DND-41 (cell line): ENCODE results near the gene TBXAS1.
"Not testable (repeated sequence)": the region's sequence is repeated elsewhere in the genome, so short reads cannot be mapped to it uniquely, and the experiment has no call there.

Source experiments
- ATAC-seq: fragments of 200-7000 bp; cut with Tn5 transposase; 3 replicates; pipeline ENCODE4 v1.9.1; 2021; ENCODE audit warnings: low read depth; ENCODE audit not compliant: insufficient read depth
- DNase-seq: peaks from one replicate; pipeline ENCODE4 v3.0.0-alpha.2; 2020
- H2AFZ ChIP-seq: 2 replicates; pipeline ENCODE4 v1.6.0; 2012; ENCODE audit warnings: low read depth, low read length
- H3K27ac ChIP-seq: 2 replicates; pipeline ENCODE4 v1.5.1; 2012; ENCODE audit warnings: low read length, inconsistent platforms
- H3K27me3 ChIP-seq: fragments of 200-600 bp; sonication (generic); 2 replicates; pipeline ENCODE4 v1.6.0; 2012; ENCODE audit warnings: low read length, mild to moderate bottlenecking, inconsistent platforms; ENCODE audit not compliant: insufficient read depth, poor library complexity
- H3K36me3 ChIP-seq: 2 replicates; pipeline ENCODE4 v1.5.1; 2012; ENCODE audit warnings: low read length, inconsistent platforms; ENCODE audit not compliant: insufficient read depth
- H3K4me1 ChIP-seq: 2 replicates; pipeline ENCODE4 v1.5.1; 2012; ENCODE audit warnings: mild to moderate bottlenecking, low read length; ENCODE audit not compliant: insufficient read depth
- H3K4me2 ChIP-seq: 2 replicates; pipeline ENCODE4 v1.6.0; 2012; ENCODE audit warnings: mild to moderate bottlenecking, moderate library complexity, low read length, inconsistent platforms; ENCODE audit not compliant: insufficient read depth
- H3K4me3 ChIP-seq, 2 experiments: fragments of 200-600 bp in 1 of 2; shearing (Covaris generic) in 1 of 2; 2 replicates each; pipeline ENCODE4 v1.5.1; 2012 to 2016; ENCODE audit warnings: inconsistent platforms in 2 of 2, low read length in 2 of 2, mild to moderate bottlenecking in 2 of 2, low read depth in 1 of 2, moderate library complexity in 1 of 2
- H3K79me2 ChIP-seq: 2 replicates; pipeline ENCODE4 v1.6.0; 2012; ENCODE audit warnings: low read length, inconsistent platforms; ENCODE audit not compliant: insufficient read depth
- H3K9ac ChIP-seq: 2 replicates; pipeline ENCODE4 v1.6.0; 2012; ENCODE audit warnings: low read depth, mild to moderate bottlenecking, inconsistent platforms, low read length, moderate library complexity
- H3K9me3 ChIP-seq: 2 replicates; pipeline ENCODE4 v1.5.1; 2012; ENCODE audit warnings: low read length, moderate library complexity, mild to moderate bottlenecking, inconsistent platforms; ENCODE audit not compliant: insufficient read depth, severe bottlenecking
- H4K20me1 ChIP-seq: 2 replicates; pipeline ENCODE4 v1.6.0; 2012; ENCODE audit warnings: low read length; ENCODE audit not compliant: insufficient read depth
- EZH2 ChIP-seq: IDR thresholded peaks from 3 replicates; pipeline ENCODE4 v1.6.1; 2012; ENCODE audit warnings: borderline replicate concordance, low read depth, mild to moderate bottlenecking, moderate library complexity, low read length, inconsistent platforms; ENCODE audit not compliant: severe bottlenecking
- TF ChIP-seq, protein P1 (sequence below): IDR thresholded peaks from 2 replicates; pipeline ENCODE4 v1.5.1; 2012; ENCODE audit warnings: borderline replicate concordance, low read length, moderate library complexity, mild to moderate bottlenecking; ENCODE audit not compliant: poor library complexity, severe bottlenecking; ENCODE audit errors: extremely low read depth

TBXAS1 gene

DNA sequence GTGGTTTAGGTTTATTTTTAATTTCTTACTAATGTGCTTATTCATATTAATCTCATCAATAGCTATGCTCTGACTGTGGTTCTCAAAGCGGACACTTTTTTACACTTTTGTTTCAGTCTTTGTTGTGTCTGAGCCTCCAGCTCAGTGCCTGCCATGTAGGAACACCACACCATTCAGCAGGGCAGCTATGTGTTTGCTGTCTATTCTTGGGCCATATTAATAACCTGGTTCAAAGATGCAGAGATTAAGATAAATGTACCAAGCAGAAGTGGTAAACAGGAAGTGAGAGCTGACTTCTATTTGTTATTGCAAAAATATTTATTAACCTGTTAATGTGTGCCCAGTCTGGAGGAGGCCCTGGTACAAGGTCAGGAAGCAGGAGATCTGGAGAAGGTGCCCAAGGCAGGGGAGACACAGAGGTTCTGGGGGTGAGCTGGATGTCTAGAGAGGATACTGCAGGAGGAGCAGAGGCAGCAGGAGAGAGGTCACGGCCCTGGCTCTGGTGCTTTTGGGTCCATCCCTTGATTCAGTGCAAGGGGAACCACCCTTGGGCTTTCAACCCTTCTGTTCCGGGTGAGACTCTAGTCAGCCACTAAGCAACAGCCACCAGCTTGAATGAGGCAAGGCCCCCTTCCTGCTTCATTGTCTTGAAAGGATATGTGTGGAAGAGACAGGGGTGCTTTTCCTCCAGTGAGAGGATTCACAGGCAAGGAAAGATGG lies 1.9 kb downstream of the TBXAS1 start:
- no peak for ATAC-seq
- Histone ChIP-seq H3K79me2 (no peaks in the 10 kb centered on the region), H3K4me3 (no peak overlapping the region), H2AFZ (no peak overlapping the region), H3K4me1 (peaks cover 7% of the 10 kb centered on the region), H3K27ac (no peak overlapping the region), H3K36me3 (no peaks in the 10 kb centered on the region), H3K9ac (no peak overlapping the region), H3K9me3 (no peaks in the 10 kb centered on the region), H4K20me1 (no peaks in the 10 kb centered on the region), H3K27me3 (peaks cover 4% of the 10 kb centered on the region), H3K4me2 (no peak overlapping the region)
- no peak for DNase-seq
- no peak for TF ChIP-seq EZH2
- TF ChIP-seq, protein P1, sequence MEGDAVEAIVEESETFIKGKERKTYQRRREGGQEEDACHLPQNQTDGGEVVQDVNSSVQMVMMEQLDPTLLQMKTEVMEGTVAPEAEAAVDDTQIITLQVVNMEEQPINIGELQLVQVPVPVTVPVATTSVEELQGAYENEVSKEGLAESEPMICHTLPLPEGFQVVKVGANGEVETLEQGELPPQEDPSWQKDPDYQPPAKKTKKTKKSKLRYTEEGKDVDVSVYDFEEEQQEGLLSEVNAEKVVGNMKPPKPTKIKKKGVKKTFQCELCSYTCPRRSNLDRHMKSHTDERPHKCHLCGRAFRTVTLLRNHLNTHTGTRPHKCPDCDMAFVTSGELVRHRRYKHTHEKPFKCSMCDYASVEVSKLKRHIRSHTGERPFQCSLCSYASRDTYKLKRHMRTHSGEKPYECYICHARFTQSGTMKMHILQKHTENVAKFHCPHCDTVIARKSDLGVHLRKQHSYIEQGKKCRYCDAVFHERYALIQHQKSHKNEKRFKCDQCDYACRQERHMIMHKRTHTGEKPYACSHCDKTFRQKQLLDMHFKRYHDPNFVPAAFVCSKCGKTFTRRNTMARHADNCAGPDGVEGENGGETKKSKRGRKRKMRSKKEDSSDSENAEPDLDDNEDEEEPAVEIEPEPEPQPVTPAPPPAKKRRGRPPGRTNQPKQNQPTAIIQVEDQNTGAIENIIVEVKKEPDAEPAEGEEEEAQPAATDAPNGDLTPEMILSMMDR, result no peak

DNA sequence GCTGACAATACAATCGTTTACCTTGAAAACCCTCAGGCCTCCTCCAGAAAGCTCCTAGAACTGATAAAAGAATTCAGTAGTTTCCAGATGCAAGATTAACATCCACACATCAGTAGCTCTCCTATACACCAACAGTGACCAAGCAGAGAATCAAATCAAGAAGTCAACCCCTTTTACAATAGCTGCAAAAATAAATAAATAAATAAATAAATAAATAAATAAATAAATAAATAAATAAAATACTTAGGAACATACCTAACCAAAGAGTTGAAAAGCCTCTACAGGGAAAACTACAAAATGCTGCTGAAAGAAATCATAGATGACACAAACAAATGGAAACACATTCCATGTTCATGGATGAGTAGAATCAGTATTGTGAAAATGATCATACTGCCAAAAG lies 6.8 kb downstream of the TBXAS1 start:
- not testable (repeated sequence) for H3K27me3 ChIP-seq, H3K9me3 ChIP-seq, H3K9ac ChIP-seq, H3K4me3 ChIP-seq, H3K4me2 ChIP-seq, H3K27ac ChIP-seq, ATAC-seq, H2AFZ ChIP-seq, H3K36me3 ChIP-seq, H3K4me1 ChIP-seq, H3K79me2 ChIP-seq, DNase-seq, H4K20me1 ChIP-seq

DNA sequence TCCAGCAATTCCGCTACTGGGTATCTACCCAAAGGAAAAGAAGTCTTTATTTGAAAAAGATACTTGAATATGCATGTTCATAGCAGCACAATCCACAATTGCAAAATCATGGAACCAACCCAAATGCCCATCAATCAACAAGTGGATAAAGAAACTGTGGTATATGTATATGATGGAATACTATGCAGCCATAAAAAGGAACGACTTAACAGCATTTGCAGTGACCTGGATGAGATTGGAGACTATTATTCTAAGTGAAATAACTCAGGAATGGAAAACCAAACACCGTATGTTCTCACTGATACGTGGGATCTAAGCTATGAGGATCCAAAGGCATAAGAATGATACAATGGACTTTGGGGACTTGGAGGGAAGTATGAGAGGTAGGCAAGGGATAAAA lies 8.2 kb downstream of the TBXAS1 start:
- H3K79me2 ChIP-seq, H3K27me3 ChIP-seq, ATAC-seq, H3K9me3 ChIP-seq, H3K4me3 ChIP-seq, H3K9ac ChIP-seq, DNase-seq, H3K4me2 ChIP-seq, H3K36me3 ChIP-seq, H2AFZ ChIP-seq, H4K20me1 ChIP-seq, H3K27ac ChIP-seq, H3K4me1 ChIP-seq: not testable (repeated sequence)

DNA sequence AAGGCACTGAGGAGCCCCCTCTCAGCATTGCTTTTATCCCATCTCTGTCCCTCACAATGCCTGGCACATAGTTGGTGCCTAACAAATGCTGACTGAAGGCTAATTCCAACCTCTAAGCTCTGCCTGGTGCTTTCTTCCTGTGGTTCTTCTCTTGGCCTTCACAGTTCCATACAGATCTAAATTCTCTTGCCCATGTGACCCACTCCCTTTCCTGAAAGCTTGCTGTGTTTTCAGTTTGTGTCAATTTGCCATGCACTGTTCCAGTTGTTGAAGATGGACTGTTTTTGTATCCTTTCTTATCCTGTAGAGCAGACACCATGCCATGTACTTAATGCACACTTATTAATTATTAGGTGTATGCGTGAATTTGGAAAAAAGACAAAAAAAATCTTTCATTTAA lies 9.2 kb downstream of the TBXAS1 start:
- H3K27ac ChIP-seq, result no peak overlapping the region
- H2AFZ ChIP-seq, result no peak overlapping the region
- no peaks in the 10 kb centered on the region for H3K4me1 ChIP-seq
- H3K4me3 ChIP-seq, result no peak overlapping the region
- H3K4me2 ChIP-seq, result no peak overlapping the region
- H4K20me1 ChIP-seq, result no peaks in the 10 kb centered on the region
- TF ChIP-seq EZH2, result no peak
- TF ChIP-seq, protein P1, result no peak
- DNase-seq (no peak), ATAC-seq (no peak)
- H3K79me2 ChIP-seq, result no peaks in the 10 kb centered on the region
- no peaks in the 10 kb centered on the region for H3K36me3 ChIP-seq
- H3K9ac ChIP-seq, result no peak overlapping the region
- no peaks in the 10 kb centered on the region for H3K9me3 ChIP-seq
- no peaks in the 10 kb centered on the region for H3K27me3 ChIP-seq
